HAP-1 (cell line): ENCODE measurements around the gene ITGA7.
"Not testable (repeated sequence)": the region's sequence is repeated elsewhere in the genome, so short reads cannot be mapped to it uniquely, and the experiment has no call there.

ENCODE experiments used
- DNase-seq, 2 experiments: peaks; one replicate each; pipeline ENCODE4 v3.0.0-alpha.2; 2016 to 2020; ENCODE audit warnings: low spot score in 2 of 2
- H3K27me3 ChIP-seq: fragments of 250-450 bp; sonication (Bioruptor Pico); 2 replicates; pipeline ENCODE4 v1.5.1; 2020; ENCODE audit warnings: low read depth, mild to moderate bottlenecking, moderate library complexity
- H3K36me3 ChIP-seq: fragments of 250-450 bp; sonication (Bioruptor Pico); replicated peaks from 2 replicates; pipeline ENCODE4 v1.5.1; 2020; ENCODE audit warnings: mild to moderate bottlenecking
- H3K4me1 ChIP-seq: fragments of 250-450 bp; sonication (Bioruptor Pico); 2 replicates; pipeline ENCODE4 v1.5.1; 2020; ENCODE audit warnings: mild to moderate bottlenecking
- H3K4me3 ChIP-seq: fragments of 250-450 bp; sonication (Bioruptor Pico); 2 replicates; pipeline ENCODE4 v1.5.1; 2020; ENCODE audit warnings: mild to moderate bottlenecking, moderate library complexity
- H3K9me3 ChIP-seq: fragments of 250-450 bp; sonication (Bioruptor Pico); 2 replicates; pipeline ENCODE4 v1.5.1; 2020; ENCODE audit warnings: mild to moderate bottlenecking, moderate library complexity
- in situ Hi-C: fragments of 300-500 bp; cut with MboI; formaldehyde crosslinking; loops from 3 replicates; pipeline ENCODE4 v1.14.3; 2020; ENCODE audit warnings: low sequenced_read_pairs, inconsistent platforms, mixed read lengths

ITGA7 gene

DNA sequence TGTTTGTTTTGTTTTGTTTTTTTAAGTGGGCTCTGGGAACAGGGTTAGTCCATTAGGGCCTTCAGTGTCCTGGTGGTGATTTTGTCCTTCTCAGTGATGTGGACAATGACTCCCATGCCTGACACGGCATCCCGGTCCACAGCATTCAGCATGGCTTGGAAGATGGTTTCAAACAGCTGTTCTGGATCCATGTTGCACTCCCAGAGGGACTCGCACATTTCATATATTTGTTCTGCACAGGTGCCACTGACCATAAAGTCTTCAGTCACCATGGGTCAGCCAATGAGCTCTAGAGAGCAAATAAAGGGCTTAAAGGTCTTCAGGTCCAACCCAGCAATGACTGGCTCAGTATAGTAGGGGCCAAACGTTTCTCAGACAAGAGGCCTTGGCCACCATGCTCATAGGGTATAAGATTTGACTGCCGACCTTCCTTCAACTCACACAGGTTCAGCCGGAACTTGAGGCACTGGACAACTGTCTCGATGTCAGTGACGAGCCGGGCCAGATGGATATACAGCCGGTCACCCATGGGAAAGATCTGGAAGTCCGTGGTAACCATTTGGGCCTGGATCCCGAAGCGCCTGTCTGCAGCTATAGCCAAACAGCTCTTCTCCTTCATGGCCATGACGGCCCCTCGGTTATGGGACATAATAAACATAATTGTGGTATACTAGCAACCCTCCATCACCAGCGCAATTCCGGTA lies 53.0 kb downstream of the ITGA7 start:
- no peak for DNase-seq
- H3K36me3 ChIP-seq: no peaks in the 10 kb centered on the region
- peaks cover 3% of the 10 kb centered on the region; the same call in 1 of the 2 replicates for H3K9me3 ChIP-seq
- no peak overlapping the region for H3K4me3 ChIP-seq
- in situ Hi-C loops: no loop called here
- peaks cover 4% of the 10 kb centered on the region; the same call in 1 of the 2 replicates for H3K27me3 ChIP-seq
- no peaks in the 10 kb centered on the region for H3K4me1 ChIP-seq

DNA sequence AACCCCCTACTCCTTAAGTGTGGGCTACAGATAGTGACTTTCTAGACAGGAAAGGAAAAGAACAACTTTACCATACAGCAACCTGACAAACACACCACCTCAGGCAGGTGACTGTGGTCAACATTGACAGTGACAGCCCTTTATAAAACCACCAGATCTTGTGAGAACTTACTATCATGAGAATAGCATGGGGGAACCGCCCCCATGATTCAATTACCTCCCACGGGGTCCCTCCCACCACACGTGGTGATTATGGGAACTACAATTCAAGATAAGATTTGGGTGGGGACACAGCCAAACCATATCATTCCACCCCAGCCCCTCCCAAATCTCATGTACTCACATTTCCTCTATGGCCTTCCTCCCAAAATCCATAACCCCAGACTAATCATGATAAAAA lies 54.7 kb downstream of the ITGA7 start:
- Histone ChIP-seq H3K27me3 (peaks cover 4% of the 10 kb centered on the region; the same call in 1 of the 2 replicates), H3K4me1 (no peaks in the 10 kb centered on the region), H3K4me3 (no peak overlapping the region), H3K36me3 (no peaks in the 10 kb centered on the region), H3K9me3 (peaks cover 4% of the 10 kb centered on the region; the same call in 1 of the 2 replicates)
- in situ Hi-C loops: no loop called here
- no peak for DNase-seq

DNA sequence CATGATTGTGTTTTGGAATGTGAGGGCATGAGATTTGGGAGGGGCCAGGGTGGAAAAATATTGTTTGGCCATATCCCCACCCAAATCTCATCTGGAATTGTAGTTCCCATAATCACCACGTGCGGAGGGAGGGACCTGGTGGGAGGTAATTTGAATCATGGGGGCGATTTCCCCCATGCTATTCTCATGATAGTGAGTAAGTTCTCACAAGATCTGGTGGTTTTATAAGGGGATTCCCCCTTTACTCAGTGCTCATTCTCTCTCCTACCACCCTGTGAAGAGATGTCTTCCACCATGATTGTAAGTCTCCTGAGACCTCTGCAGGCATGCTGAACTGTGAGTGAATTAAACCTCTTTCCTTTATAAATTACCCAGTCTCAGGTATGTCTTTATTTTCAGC lies 55.4 kb downstream of the ITGA7 start:
- no peaks in the 10 kb centered on the region for H3K4me1 ChIP-seq
- no peak for DNase-seq
- peaks cover under 1% of the 10 kb centered on the region; the same call in 1 of the 2 replicates for H3K27me3 ChIP-seq
- peaks cover 4% of the 10 kb centered on the region; the same call in 1 of the 2 replicates for H3K9me3 ChIP-seq
- no peaks in the 10 kb centered on the region for H3K36me3 ChIP-seq
- no peak overlapping the region for H3K4me3 ChIP-seq
- in situ Hi-C loops: no loop called here

DNA sequence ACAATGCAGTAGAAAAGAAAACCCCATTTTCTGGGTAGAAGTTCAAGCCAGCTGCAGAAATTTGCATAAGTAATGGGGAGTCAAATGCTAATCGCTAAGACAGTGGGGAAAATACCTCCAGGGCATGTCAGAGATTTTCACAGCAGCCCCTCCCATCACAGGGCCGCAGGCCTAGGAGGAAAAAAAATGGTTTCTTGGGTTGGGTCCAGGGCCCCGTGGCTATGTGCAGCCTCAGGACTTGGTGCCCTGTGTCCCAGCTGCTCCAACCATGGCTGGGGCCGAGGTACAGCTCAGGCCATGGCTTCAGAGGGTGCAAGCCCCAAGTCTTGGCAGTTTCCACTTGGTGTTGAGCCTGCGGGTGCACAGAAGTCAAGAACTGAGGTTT lies 56.4 kb downstream of the ITGA7 start:
- peaks cover 4% of the 10 kb centered on the region; the same call in 1 of the 2 replicates for H3K9me3 ChIP-seq
- H3K27me3 ChIP-seq: no peaks in the 10 kb centered on the region
- H3K4me1 ChIP-seq: peaks cover 4% of the 10 kb centered on the region
- no peak overlapping the region for H3K4me3 ChIP-seq
- no peak for DNase-seq
- no peaks in the 10 kb centered on the region for H3K36me3 ChIP-seq
- in situ Hi-C loops: no loop called here

DNA sequence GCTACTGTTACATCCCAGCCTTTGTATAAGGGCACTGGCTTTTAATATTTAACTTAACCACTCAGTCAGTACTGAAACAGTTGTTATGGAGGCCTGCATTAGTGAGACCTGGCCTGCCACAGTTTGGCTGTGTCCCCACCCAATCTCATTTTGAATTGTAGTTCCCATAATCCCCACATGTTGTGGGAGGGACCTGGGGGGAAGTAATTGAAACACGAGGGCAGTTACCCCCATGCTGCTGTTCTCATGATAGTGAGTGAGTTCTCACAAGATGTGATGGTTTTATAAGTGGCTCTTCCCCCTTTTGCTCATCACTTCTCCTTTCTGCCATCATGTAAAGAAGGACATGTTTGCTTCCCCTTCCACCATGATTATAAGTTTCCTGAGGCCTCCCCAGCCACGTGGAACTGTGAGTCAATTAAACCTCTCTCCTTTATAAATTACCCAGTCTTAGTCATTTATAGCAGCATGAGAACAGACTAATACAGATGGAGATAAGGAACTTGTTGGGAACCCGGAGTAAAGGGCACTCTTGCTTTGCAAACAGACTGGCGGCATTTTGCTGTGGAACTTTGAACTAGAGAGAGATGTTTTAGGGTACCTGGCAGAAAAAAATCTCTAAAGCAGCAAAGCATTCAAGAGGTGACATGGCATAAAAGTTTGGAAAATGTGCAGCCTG lies 56.9 kb downstream of the ITGA7 start:
- H3K27me3 ChIP-seq, H3K4me1 ChIP-seq, DNase-seq, H3K36me3 ChIP-seq, H3K4me3 ChIP-seq, H3K9me3 ChIP-seq, in situ Hi-C loops: not testable (repeated sequence)

DNA sequence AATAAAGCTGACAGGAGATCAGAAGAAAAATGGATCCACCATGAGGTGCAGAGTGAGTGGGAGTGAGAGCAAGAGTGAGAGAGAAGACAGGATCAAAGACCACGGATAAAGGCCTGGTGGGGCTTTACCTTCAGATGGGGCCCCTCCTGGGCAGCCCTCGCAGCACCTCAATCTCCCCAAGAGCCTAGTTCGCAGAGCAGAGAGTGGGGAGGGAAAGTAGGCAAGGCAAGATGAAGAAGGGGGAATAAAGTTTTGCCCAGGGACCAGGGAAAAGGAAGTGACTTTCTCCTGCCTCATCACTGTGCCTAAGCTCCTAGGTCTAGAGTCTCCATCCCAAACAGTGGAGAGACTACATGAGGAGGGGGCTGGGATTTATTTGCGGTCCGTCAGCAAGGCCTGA lies 60.7 kb downstream of the ITGA7 start:
- in situ Hi-C loops: no loop called here
- Histone ChIP-seq H3K9me3 (peaks cover 4% of the 10 kb centered on the region; the same call in 1 of the 2 replicates), H3K36me3 (no peaks in the 10 kb centered on the region), H3K4me3 (no peak overlapping the region), H3K27me3 (no peaks in the 10 kb centered on the region), H3K4me1 (peaks cover 5% of the 10 kb centered on the region)
- DNase-seq: no peak

DNA sequence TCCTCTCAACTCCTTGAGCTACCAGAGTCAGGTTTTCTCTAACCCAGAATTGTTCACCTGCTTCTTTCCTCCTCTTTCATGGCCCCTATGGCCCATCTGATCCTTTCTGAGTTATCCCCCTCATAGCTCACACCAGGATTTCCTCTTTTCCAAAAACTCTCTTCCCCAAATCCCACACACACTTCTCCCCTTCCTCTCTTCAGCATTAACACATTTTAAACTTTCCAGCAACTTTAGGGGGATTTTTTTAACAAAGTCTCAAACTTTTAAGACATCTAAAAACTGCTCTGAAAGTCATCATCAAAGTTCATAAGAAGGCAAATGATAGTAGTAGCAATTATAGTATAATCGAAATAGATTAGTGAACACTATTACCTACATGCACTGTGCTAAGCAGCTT lies 63.1 kb downstream of the ITGA7 start:
- Histone ChIP-seq H3K27me3 (0 out of 2 replicates have a peak, but pooled peaks cover 2% of the 10 kb centered on the region), H3K9me3 (peaks cover under 1% of the 10 kb centered on the region; the same call in 1 of the 2 replicates), H3K4me3 (no peak overlapping the region), H3K4me1 (peaks cover 5% of the 10 kb centered on the region), H3K36me3 (no peaks in the 10 kb centered on the region)
- DNase-seq: no peak
- in situ Hi-C loops: no loop called here

DNA sequence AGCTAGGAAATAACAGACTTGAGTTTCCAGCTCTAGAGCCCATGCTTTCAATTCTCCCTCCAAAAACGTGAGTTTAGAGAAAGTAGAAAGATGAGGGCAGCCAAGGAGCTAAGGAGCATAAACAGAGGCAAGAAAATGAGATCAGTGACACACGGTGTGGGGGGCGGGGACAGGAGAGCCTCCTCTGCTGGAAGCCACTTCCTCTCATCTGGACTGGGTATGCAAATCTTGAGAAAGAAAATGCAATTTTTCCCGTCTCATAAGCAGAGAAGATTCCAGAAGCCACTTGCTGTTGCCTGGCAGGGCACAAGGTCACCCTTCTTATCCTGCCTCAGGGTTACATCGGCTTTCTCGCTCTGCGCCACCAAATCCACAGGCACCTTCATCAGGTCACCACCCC lies 65.0 kb downstream of the ITGA7 start:
- H3K4me3 ChIP-seq: no peak overlapping the region

DNA sequence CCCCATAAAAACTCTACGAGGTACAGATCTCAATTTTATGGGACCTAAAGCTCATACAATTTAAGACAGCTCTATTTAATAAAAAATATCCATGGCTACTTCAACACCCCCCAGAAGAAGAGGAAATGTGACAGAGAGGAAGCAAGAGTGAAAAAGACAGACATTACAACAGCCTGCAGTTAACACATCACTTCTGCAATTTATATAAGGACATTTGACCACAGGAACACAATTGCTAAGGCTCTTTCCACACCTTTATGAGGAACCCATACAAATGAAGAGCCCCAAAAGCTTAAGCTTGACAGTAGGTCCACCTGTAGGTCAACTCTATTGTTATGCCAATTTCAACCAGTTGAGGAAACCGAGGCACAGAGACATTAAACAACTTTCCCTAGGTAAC lies 65.4 kb downstream of the ITGA7 start:
- no peaks in the 10 kb centered on the region for H3K9me3 ChIP-seq
- no peak overlapping the region for H3K4me3 ChIP-seq
- no peak for DNase-seq
- no peaks in the 10 kb centered on the region for H3K36me3 ChIP-seq
- in situ Hi-C loops: no loop called here
- H3K27me3 ChIP-seq: peaks cover 5% of the 10 kb centered on the region; the same call in 1 of the 2 replicates
- H3K4me1 ChIP-seq: peaks cover 5% of the 10 kb centered on the region

More for the DNA sequence above, 65.0 kb downstream of the ITGA7 start:
- Histone ChIP-seq H3K4me1 (peaks cover 5% of the 10 kb centered on the region), H3K36me3 (no peaks in the 10 kb centered on the region), H3K27me3 (peaks cover 5% of the 10 kb centered on the region; the same call in 1 of the 2 replicates), H3K9me3 (no peaks in the 10 kb centered on the region)
- DNase-seq: no peak
- in situ Hi-C loops: no loop called here

DNA sequence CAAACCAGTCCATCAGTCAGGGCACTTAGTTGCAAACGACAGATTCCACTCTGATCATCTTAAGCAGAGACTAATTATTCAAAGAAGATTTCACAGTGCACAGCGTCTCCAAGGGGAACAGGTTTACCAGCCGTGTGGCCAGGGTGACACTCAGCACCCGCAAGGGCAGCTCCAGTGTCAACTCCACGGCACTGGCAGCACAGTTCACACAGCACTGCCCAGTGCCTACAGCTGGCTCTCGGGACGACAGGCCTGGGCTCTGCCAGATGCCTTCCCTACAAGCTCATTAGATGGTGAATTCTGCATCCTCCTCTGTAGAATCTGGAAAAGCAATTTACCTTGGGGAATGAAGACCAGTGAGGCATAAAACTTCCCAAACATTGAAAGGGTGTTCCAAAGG lies 66.1 kb downstream of the ITGA7 start:
- H3K36me3 ChIP-seq: no peaks in the 10 kb centered on the region
- H3K4me1 ChIP-seq: peaks cover 4% of the 10 kb centered on the region
- no peak overlapping the region for H3K4me3 ChIP-seq
- in situ Hi-C loops: no loop called here
- no peak for DNase-seq
- peaks cover 5% of the 10 kb centered on the region; the same call in 1 of the 2 replicates for H3K27me3 ChIP-seq
- no peaks in the 10 kb centered on the region for H3K9me3 ChIP-seq

DNA sequence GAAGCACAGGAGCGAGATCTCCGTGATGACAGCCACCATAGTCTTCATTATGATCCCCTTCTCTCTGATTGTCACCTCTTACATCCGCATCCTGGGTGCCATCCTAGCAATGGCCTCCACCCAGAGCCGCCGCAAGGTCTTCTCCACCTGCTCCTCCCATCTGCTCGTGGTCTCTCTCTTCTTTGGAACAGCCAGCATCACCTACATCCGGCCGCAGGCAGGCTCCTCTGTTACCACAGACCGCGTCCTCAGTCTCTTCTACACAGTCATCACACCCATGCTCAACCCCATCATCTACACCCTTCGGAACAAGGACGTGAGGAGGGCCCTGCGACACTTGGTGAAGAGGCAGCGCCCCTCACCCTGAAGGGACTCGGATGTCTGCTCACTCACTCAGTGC lies 70.2 kb downstream of the ITGA7 start:
- in situ Hi-C loops: no loop called here
- Histone ChIP-seq H3K4me1 (no peaks in the 10 kb centered on the region), H3K36me3 (no peaks in the 10 kb centered on the region), H3K9me3 (no peaks in the 10 kb centered on the region), H3K27me3 (peaks cover 9% of the 10 kb centered on the region; the same call in 1 of the 2 replicates), H3K4me3 (no peak overlapping the region)
- no peak for DNase-seq

DNA sequence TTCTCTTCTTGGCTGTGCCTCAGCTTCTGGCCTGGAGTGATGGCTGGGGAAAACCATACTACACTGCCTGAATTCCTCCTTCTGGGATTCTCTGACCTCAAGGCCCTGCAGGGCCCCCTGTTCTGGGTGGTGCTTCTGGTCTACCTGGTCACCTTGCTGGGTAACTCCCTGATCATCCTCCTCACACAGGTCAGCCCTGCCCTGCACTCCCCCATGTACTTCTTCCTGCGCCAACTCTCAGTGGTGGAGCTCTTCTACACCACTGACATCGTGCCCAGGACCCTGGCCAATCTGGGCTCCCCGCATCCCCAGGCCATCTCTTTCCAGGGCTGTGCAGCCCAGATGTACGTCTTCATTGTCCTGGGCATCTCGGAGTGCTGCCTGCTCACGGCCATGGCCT lies 70.9 kb downstream of the ITGA7 start, which contains the start of gene OR10P1:
Gene OR10P1 (plus strand): TSS at position 40 of the 400 bp plus-strand sequence. CDS start 0 bp downstream, at position 40.
- H3K4me3 ChIP-seq: no peak within 1 kb of the TSS
- in situ Hi-C loops: no loop called here
- DNase-seq: no peak
- H3K9me3 ChIP-seq: no peaks in the 10 kb centered on the region
- H3K36me3 ChIP-seq: no peaks in the 10 kb centered on the region
- H3K4me1 ChIP-seq: no peaks in the 10 kb centered on the region
- H3K27me3 ChIP-seq: peaks cover 8% of the 10 kb centered on the region; the same call in 1 of the 2 replicates

DNA sequence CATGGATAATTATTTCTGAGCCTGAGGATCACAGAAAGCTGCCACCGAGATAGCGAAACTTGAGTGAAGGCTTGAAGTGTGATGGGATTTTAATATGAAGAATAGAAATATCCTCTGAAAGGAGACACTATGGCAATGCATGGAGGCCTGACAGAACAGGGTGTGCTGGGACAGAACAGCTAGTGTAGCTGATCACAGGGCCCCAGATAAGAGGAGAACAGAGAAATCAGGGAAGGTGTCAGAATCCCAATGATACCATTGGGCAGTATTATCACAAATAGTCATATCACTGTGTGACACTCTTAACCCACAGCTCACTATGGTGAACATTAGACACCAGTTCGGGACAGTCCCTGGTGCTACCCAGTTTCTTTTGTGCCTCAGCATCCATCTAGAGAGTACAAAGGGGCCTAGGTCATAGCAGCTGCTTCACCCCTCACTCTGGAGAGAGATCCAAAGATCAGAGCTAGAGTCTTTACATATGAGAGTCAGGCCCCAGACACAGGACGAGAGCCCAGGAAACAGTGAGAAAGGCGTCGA lies 71.5 kb downstream of the ITGA7 start:
- Histone ChIP-seq H3K4me1 (no peaks in the 10 kb centered on the region), H3K9me3 (no peaks in the 10 kb centered on the region), H3K4me3 (no peak overlapping the region), H3K27me3 (peaks cover 6% of the 10 kb centered on the region; the same call in 1 of the 2 replicates), H3K36me3 (no peaks in the 10 kb centered on the region)
- no peak for DNase-seq
- in situ Hi-C loops: no loop called here
